ENCODE data around the gene MMP24. TPM values are rescaled to one million over a fixed set of nuclear protein-coding genes. Genes with fewer than 3 reads are reported as not detected.

Gene MMP24
- total RNA-seq, 4 donors from 2014 or later = 0.51 to 2.6 (median 2.0) TPM

DNA sequence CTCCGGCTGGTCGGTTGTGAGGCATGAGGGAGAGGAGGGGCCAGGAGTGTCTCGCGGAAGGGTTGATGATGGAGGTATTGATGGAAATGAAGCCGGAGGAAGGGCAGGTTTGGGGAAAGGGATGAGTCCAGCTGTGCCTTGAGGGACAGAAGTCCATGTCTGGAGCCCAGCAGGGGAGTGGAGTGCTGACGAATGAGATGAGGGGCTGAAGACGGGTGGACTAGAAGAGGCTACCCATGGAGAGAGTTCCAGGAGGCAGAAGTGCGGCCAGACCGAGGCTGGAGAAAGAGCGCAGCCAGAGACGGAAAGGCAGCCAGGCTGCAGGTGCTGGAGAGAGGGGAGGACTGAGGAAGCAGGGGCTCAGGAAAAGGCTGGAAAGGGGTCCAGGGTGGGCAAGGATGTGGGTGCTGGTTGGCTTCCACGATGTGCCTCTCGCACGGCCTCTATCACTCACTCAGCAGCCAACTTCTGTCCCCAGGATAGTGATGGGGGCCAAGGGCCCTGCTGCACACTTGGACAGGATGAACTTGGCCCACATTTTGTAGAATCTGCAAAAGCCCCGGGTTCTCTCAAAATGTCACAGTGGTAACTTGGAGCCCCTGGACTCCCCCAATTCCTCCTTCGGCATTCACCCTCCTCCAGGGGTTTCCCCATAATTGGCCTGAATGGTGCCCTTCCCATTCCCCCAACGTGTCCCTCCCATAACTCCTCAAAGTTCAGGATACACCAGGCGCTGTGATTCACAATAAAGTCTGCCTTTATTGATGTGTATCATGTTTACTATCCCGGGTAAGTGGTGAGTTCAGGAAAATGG lies 58.7 kb downstream of the MMP24 start:
- H3K9me3 ChIP-seq = no peaks in the 10 kb centered on the region
- peak overlapping the region; percentile 75 to 84 for H3K27ac ChIP-seq
- intact Hi-C loops (cut with DNase I; ENCODE audit: low total_unique reads) = no loop called here
- H3K27me3 ChIP-seq = no peaks in the 10 kb centered on the region
- TF ChIP-seq, protein P1, sequence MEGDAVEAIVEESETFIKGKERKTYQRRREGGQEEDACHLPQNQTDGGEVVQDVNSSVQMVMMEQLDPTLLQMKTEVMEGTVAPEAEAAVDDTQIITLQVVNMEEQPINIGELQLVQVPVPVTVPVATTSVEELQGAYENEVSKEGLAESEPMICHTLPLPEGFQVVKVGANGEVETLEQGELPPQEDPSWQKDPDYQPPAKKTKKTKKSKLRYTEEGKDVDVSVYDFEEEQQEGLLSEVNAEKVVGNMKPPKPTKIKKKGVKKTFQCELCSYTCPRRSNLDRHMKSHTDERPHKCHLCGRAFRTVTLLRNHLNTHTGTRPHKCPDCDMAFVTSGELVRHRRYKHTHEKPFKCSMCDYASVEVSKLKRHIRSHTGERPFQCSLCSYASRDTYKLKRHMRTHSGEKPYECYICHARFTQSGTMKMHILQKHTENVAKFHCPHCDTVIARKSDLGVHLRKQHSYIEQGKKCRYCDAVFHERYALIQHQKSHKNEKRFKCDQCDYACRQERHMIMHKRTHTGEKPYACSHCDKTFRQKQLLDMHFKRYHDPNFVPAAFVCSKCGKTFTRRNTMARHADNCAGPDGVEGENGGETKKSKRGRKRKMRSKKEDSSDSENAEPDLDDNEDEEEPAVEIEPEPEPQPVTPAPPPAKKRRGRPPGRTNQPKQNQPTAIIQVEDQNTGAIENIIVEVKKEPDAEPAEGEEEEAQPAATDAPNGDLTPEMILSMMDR (IDR thresholded peaks at IDR 0.05) = no peak
- TF ChIP-seq POLR2A (IDR thresholded peaks at IDR 0.05) = no peak
- H3K4me1 ChIP-seq = peaks cover 7 to 9% of the 10 kb centered on the region in 2 donors
- no peaks in the 10 kb centered on the region for H3K36me3 ChIP-seq
- no peak for DNase-seq
- H3K4me3 ChIP-seq = peak overlapping the region; percentile 71 to 76

DNA sequence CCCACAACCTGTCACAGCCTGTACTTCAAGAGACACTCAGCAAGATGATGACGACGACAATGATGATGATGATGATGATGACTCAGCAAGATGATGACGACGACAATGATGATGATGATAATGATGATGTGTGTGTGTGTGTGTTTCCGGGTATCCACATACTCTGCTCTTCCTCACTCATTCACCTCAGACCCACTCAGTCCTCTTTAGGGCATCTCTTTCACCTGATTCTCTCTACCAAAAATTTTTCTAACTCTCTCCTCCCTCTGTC lies 59.3 kb downstream of the MMP24 start:
- H3K9me3 ChIP-seq = no peaks in the 10 kb centered on the region
- H3K27me3 ChIP-seq = no peaks in the 10 kb centered on the region
- TF ChIP-seq, protein P1 (IDR thresholded peaks at IDR 0.05) = no peak
- no peak for TF ChIP-seq POLR2A (IDR thresholded peaks at IDR 0.05)
- H3K4me1 ChIP-seq = peaks cover 7 to 9% of the 10 kb centered on the region in 2 donors
- no peak overlapping the region for H3K27ac ChIP-seq
- DNase-seq = no peak
- H3K36me3 ChIP-seq = no peaks in the 10 kb centered on the region
- no peak overlapping the region for H3K4me3 ChIP-seq
- intact Hi-C loops (cut with DNase I; ENCODE audit: low total_unique reads) = no loop called here

DNA sequence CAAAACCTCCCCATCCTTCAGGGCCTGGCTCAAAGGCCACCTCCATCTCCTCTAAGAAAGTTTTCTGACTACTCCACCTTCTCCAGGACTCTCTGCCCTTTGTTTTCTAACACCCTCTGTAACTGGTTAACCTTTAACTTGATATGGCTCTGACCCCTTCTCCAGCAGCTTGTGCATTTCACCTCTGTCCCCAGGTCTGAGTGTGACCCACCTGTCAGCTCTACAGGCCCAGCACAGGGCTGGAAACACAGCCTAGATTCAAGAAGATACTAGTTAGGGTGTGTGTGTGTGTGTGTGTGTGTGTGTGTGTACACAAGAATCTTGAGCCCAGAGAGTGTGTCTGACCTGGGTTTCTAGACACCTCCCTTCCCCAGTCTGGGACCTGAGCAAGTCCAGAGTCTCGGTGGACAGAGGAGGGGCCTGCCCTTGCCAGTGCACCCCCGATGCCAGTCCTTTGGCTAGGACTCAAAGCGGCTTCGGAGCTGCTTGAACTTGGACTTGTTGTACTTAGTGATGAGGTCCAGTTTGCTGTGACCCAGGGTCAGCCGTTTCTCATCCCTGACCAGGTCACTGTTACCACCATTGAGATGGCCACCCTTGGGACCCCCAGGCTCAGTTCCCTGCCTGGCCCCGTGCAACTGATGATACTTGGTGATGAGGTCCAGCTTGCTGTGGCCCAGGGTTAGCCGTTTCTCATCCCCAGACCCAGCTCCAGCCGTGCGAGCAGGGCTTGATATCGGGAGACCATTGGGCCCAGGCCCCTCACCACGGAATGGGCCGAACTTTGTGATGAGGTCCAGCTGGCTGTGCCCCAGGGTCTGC lies 59.8 kb downstream of the MMP24 start:
- DNase-seq = no peak
- no peak overlapping the region for H3K27ac ChIP-seq
- TF ChIP-seq, protein P1 (IDR thresholded peaks at IDR 0.05) = no peak
- TF ChIP-seq POLR2A (IDR thresholded peaks at IDR 0.05) = no peak
- H3K36me3 ChIP-seq = no peaks in the 10 kb centered on the region
- H3K27me3 ChIP-seq = no peaks in the 10 kb centered on the region
- H3K4me3 ChIP-seq = no peak overlapping the region
- peaks cover 7 to 9% of the 10 kb centered on the region in 2 donors for H3K4me1 ChIP-seq
- intact Hi-C loops (cut with DNase I; ENCODE audit: low total_unique reads) = no loop called here
- no peaks in the 10 kb centered on the region for H3K9me3 ChIP-seq

DNA sequence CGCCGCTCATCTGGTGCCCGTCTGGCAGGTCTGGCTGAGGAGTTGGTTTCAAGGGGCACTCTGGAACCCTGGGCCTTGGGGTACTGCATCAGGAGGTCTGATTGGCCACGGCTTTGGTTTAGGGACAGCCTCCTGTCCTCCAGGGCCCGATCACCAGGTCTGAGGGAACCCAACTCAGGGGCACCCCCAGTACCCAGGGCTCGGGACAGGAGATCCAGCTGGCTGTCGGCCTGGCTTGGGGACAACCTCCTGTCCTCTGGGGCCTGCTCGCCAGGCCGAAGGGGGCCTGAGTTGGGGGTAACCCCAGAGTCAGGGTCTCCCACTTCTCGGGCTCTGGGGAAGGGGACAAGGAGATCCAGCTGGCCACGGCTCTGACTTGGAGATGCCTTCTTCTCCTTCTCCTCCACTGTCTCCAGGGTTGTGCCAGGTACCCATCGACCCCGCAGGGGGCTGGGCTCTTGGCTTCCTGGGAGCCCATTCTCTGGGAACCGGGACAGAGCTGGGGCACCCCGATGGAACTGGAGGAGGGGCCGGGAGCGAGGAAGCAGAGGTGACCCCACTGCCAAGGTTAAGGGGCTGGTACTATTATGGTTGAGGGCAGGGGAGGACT lies 60.5 kb downstream of the MMP24 start:
- Histone ChIP-seq H3K36me3 (no peaks in the 10 kb centered on the region), H3K9me3 (no peaks in the 10 kb centered on the region), H3K27me3 (no peaks in the 10 kb centered on the region), H3K27ac (no peak overlapping the region), H3K4me3 (no peak overlapping the region), H3K4me1 (peaks cover 7 to 9% of the 10 kb centered on the region in 2 donors)
- TF ChIP-seq, protein P1 (IDR thresholded peaks at IDR 0.05) = no peak
- TF ChIP-seq POLR2A (IDR thresholded peaks at IDR 0.05) = no peak
- intact Hi-C loops (cut with DNase I; ENCODE audit: low total_unique reads) = no loop called here
- no peak for DNase-seq

Measured in uterus (tissue), 4 donors.